HepG2 (cell line): ENCODE measurements around the gene HSPA5. TPM values are rescaled to one million over a fixed set of nuclear protein-coding genes. Genes with fewer than 3 reads are reported as not detected.

ENCODE experiments used
- CAMTA2 ChIP-seq: sonication (generic); formaldehyde crosslinking; IDR thresholded peaks from 2 replicates; pipeline ENCODE4 v1.4.0; 2020; ENCODE audit warnings: mild to moderate bottlenecking, missing genetic modification reagents, borderline replicate concordance
- CBFB ChIP-seq: sonication (generic); formaldehyde crosslinking; IDR thresholded peaks from 2 replicates; pipeline ENCODE4 v1.4.0; 2020; ENCODE audit warnings: missing genetic modification reagents
- DMTF1 ChIP-seq: sonication (generic); formaldehyde crosslinking; IDR thresholded peaks from 2 replicates; pipeline ENCODE4 v1.4.0; 2020; ENCODE audit warnings: mild to moderate bottlenecking, missing genetic modification reagents
- EZH2 ChIP-seq: conservative IDR thresholded peaks from 2 replicates; pipeline ENCODE4 v1.6.1; 2012; ENCODE audit warnings: mild to moderate bottlenecking, low read depth, low read length, moderate library complexity
- GLMP ChIP-seq: sonication (generic); formaldehyde crosslinking; IDR thresholded peaks from 2 replicates; pipeline ENCODE4 v1.9.0; 2021; ENCODE audit warnings: missing genetic modification reagents, mild to moderate bottlenecking, borderline replicate concordance
- MXD1 ChIP-seq: sonication (generic); formaldehyde crosslinking; IDR thresholded peaks from 2 replicates; pipeline ENCODE4 v1.4.0; 2020; ENCODE audit warnings: mild to moderate bottlenecking, missing genetic modification reagents
- NCOA5 ChIP-seq: sonication (generic); formaldehyde crosslinking; IDR thresholded peaks from 2 replicates; pipeline ENCODE4 v1.4.0; 2020; ENCODE audit warnings: missing genetic modification reagents
- PTBP1 ChIP-seq: fragments of 200-400 bp; formaldehyde crosslinking; IDR thresholded peaks from 2 replicates; pipeline ENCODE4 v1.6.1; 2018; ENCODE audit warnings: low read length, low read depth; ENCODE audit not compliant: poor library complexity, severe bottlenecking
- ZBTB7B ChIP-seq: sonication (generic); formaldehyde crosslinking; IDR thresholded peaks from 2 replicates; pipeline ENCODE4 v1.4.0; 2020; ENCODE audit warnings: missing genetic modification reagents
- ZFP1 ChIP-seq: IDR thresholded peaks from 2 replicates; pipeline ENCODE4 v1.6.1; 2016
- ZIK1 ChIP-seq: sonication (generic); formaldehyde crosslinking; IDR thresholded peaks from 2 replicates; pipeline ENCODE4 v1.5.0; 2020; ENCODE audit warnings: mild to moderate bottlenecking, low read depth, missing genetic modification reagents, borderline replicate concordance
- ZNF33A ChIP-seq: sonication (generic); formaldehyde crosslinking; IDR thresholded peaks from 2 replicates; pipeline ENCODE4 v1.5.1; 2020; ENCODE audit warnings: missing genetic modification reagents, mild to moderate bottlenecking, moderate library complexity, borderline replicate concordance
- ZNF512B ChIP-seq: sonication (generic); formaldehyde crosslinking; IDR thresholded peaks from 2 replicates; pipeline ENCODE4 v1.5.1; 2020; ENCODE audit warnings: missing genetic modification reagents, mild to moderate bottlenecking, borderline replicate concordance
- ZNF7 ChIP-seq: IDR thresholded peaks from 2 replicates; pipeline ENCODE4 v1.6.1; 2016; ENCODE audit warnings: missing biosample characterization, missing genetic modification reagents
- ZNF788 ChIP-seq: sonication (generic); formaldehyde crosslinking; IDR thresholded peaks from 2 replicates; pipeline ENCODE4 v1.5.0; 2020; ENCODE audit warnings: mild to moderate bottlenecking, missing genetic modification reagents, borderline replicate concordance
- ZNF839 ChIP-seq: sonication (generic); formaldehyde crosslinking; IDR thresholded peaks from 2 replicates; pipeline ENCODE4 v1.4.0; 2020; ENCODE audit warnings: missing genetic modification reagents, mild to moderate bottlenecking, borderline replicate concordance
- ZSCAN22 ChIP-seq: sonication (generic); formaldehyde crosslinking; IDR thresholded peaks from 2 replicates; pipeline ENCODE4 v1.4.0; 2020; ENCODE audit warnings: mild to moderate bottlenecking, missing genetic modification reagents
- ZSCAN29 ChIP-seq: sonication (generic); formaldehyde crosslinking; conservative IDR thresholded peaks from 2 replicates; pipeline ENCODE4 v1.4.0; 2020; ENCODE audit warnings: mild to moderate bottlenecking, missing genetic modification reagents
- polyA plus RNA-seq, 8 experiments: library from polyadenylated mRNA; depleted of rRNA in 3 of 8; stranded (reverse) in 7 of 8; unstranded in 1 of 8; fragments of >200 nt; fragmentation: Illumina TruSeq in 4 of 8; extraction: Trizol in 4 of 8; gene quantifications; 2 replicates each; pipeline versions ENCODE4 v1.2.1 to v1.2.3, GENCODE V29; 2011 to 2016; ENCODE audit warnings: low read depth in 4 of 8, missing spikeins in 1 of 8, mixed read lengths in 1 of 8; ENCODE audit not compliant: insufficient read depth in 1 of 8
- total RNA-seq, 5 experiments: library from RNA; depleted of rRNA; stranded (reverse); fragments of >200 nt; fragmentation: Illumina TruSeq; extraction: Trizol; gene quantifications; 2 replicates each; pipeline ENCODE4 v1.2.3, GENCODE V29; 2016; ENCODE audit warnings: low read depth in 1 of 5
- TF ChIP-seq, protein P1 (sequence below): sonication (generic); formaldehyde crosslinking; IDR thresholded peaks from 2 replicates; pipeline ENCODE4 v1.5.1; 2020; ENCODE audit warnings: mild to moderate bottlenecking, missing genetic modification reagents

HSPA5 gene
- total and polyA plus RNA-seq, 2 of the 13 experiments (the other 11 are each of a cell fraction or from before 2014, with no cell fraction given) = 201 to 206 TPM

DNA sequence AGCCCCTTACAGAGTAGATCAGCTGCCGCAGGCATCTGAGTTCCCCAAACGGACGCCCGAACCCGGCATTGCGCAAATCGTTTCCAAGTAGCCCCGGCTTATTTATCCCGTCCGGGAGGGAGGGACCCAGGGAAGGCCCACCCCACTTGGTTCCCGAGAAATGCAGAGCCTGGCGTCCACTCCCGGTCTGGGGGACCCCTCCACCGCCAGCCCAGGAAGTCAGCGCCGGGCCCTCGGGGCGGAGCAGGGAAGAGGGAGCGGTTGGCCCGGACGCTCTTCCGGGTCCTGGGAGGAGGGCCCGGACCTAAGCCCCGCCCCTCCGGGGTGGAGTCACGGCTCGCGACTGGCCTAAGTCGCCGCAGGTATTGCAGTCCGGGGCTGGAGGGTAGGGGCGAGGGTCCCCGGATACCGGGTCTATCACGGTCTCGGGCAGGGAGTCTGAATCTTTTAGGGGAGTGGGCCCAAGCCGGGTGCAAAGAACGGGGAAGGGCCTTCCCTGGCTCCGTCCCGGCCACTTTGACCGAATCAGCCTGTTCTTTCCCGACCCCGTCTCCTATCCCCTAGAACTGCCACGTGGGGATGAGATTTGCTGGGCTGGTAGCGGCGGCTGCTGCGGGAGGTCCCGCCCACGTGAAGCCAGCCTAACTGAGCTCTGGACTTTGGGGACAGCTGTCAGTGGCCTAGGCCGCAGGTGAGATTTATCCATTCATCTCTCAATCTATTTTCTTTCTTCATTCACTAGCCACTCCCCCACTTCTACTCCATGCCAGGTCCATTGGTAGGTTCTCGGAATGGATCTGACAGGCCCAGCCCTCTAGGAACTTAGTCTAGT is 40.7 kb downstream of the HSPA5 start, which contains the start of gene RABEPK (continued):
- TF ChIP-seq ZIK1 (CRISPR knock-in tag) (peak; percentile 66; the same call in 1 of the 2 replicates), ZNF512B (CRISPR knock-in tag) (no peak), MXD1 (CRISPR knock-in tag) (peak; percentile 93; the same call in 1 of the 2 replicates), ZNF7 (CRISPR knock-in tag) (peak; percentile 4; the same call in 1 of the 2 replicates), ZSCAN29 (CRISPR knock-in tag) (peak; percentile 14), NCOA5 (CRISPR knock-in tag) (no peak), DMTF1 (CRISPR knock-in tag) (no peak), GLMP (no peak), PTBP1 (peak; percentile 18), EZH2 (no peak), ZNF839 (CRISPR knock-in tag) (no peak), ZSCAN22 (CRISPR knock-in tag) (no peak), ZNF788 (CRISPR knock-in tag) (peak; percentile 38; the same call in 1 of the 2 replicates), CAMTA2 (no peak), ZBTB7B (CRISPR knock-in tag) (peak; percentile 68), CBFB (CRISPR knock-in tag) (no peak), ZFP1 (CRISPR knock-in tag) (no peak), ZNF33A (CRISPR knock-in tag) (no peak)
- TF ChIP-seq, protein P1, sequence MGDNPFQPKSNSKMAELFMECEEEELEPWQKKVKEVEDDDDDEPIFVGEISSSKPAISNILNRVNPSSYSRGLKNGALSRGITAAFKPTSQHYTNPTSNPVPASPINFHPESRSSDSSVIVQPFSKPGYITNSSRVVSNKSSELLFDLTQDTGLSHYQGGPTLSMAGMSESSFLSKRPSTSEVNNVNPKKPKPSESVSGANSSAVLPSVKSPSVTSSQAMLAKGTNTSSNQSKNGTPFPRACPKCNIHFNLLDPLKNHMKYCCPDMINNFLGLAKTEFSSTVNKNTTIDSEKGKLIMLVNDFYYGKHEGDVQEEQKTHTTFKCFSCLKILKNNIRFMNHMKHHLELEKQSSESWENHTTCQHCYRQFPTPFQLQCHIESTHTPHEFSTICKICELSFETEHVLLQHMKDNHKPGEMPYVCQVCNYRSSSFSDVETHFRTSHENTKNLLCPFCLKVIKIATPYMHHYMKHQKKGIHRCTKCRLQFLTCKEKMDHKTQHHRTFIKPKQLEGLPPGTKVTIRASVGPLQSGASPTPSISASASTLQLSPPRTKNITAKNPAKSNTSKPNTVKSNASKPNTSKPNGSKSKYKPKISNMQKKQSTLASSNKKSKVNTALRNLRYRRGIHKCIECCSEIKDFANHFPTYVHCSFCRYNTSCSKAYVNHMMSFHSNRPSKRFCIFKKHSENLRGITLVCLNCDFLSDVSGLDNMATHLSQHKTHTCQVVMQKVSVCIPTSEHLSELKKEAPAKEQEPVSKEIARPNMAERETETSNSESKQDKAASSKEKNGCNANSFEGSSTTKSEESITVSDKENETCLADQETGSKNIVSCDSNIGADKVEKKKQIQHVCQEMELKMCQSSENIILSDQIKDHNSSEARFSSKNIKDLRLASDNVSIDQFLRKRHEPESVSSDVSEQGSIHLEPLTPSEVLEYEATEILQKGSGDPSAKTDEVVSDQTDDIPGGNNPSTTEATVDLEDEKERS (CRISPR knock-in tag) = no peak
